8988T (cell line): ENCODE measurements around the gene BDNF.

ENCODE experiments used
- DNase-seq: peaks from one replicate; pipeline ENCODE4 v3.0.0; 2011

BDNF gene

GRCh38 chr11:27705873-27706820 lies 5.9 kb upstream of the BDNF start:
- no peak for DNase-seq

GRCh38 chr11:27703481-27703880 lies 3.2 kb upstream of the BDNF start:
- no peak for DNase-seq

- DNase-seq: no peak
These were observed 2.6 kb upstream of the BDNF start for GRCh38 chr11:27702811-27703210.

- DNase-seq: peak; percentile 48
These were observed 1.3 kb upstream of the BDNF start for GRCh38 chr11:27701355-27702105.

GRCh38 chr11:27699926-27700350 lies 317 bp downstream of the BDNF start:
- no peak for DNase-seq

- DNase-seq: no peak
These were observed 871 bp downstream of the BDNF start for GRCh38 chr11:27699242-27699925.

GRCh38 chr11:27698872-27699241 lies 1.4 kb downstream of the BDNF start:
- DNase-seq: peak; percentile 76

GRCh38 chr11:27697679-27698275 lies 2.5 kb downstream of the BDNF start:
- no peak for DNase-seq

- no peak for DNase-seq
These were observed 3.3 kb downstream of the BDNF start for GRCh38 chr11:27696961-27697360.

GRCh38 chr11:27696115-27696514 lies 4.1 kb downstream of the BDNF start:
- no peak for DNase-seq

GRCh38 chr11:27694992-27695391 lies 5.3 kb downstream of the BDNF start:
- no peak for DNase-seq

- DNase-seq: no peak
These were observed 6.9 kb downstream of the BDNF start for GRCh38 chr11:27693398-27693797.

GRCh38 chr11:27692781-27693180 lies 7.5 kb downstream of the BDNF start:
- DNase-seq: no peak

- no peak for DNase-seq
These were observed 12.2 kb downstream of the BDNF start for GRCh38 chr11:27688076-27688475.

GRCh38 chr11:27681664-27682063 lies 18.6 kb downstream of the BDNF start:
- no peak for DNase-seq

- DNase-seq: no peak
These were observed 20.9 kb downstream of the BDNF start for GRCh38 chr11:27679136-27680015.

- DNase-seq: no peak
These were observed 22.0 kb downstream of the BDNF start for GRCh38 chr11:27678242-27678641.

GRCh38 chr11:27677108-27677507 lies 23.1 kb downstream of the BDNF start:
- DNase-seq: no peak

- DNase-seq: no peak
These were observed 26.1 kb downstream of the BDNF start for GRCh38 chr11:27673979-27674663.

GRCh38 chr11:27672836-27673464 lies 27.3 kb downstream of the BDNF start:
- no peak for DNase-seq
